GM19328 (cell line): ENCODE data around the gene NUP160.
"Not testable (repeated sequence)": the region's sequence is repeated elsewhere in the genome, so short reads cannot be mapped to it uniquely, and the experiment has no call there.

Experiments used
- ATAC-seq: cut with Tn5 transposase; IDR thresholded peaks from one replicate; pipeline ENCODE4 v1.9.1; 2021; ENCODE audit warnings: mild to moderate bottlenecking, moderate library complexity; ENCODE audit not compliant: unreplicated experiment

NUP160 gene

DNA sequence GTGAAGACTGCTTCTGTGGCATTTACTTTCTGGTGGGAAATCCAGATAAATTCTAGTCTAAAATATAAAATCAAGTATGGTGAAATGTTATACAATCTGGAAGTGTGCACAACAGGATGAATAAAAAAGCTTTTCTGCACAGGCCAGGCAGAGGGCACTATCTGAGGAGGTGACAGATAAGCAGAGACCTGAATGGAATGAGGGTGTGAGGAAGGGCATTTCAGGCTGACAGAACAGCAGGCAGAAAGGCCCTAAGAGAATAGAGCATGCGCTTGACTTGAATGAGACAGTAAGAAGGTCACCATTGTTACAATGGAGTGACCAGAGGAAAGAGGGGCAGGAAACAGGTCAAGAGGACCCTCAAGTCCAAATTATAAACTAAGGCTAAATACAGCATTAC, 47.4 kb downstream of the NUP160 start:
- ATAC-seq = no peak

GRCh38 chr11:47797633-47798032, 50.5 kb downstream of the NUP160 start:
- no peak for ATAC-seq

DNA sequence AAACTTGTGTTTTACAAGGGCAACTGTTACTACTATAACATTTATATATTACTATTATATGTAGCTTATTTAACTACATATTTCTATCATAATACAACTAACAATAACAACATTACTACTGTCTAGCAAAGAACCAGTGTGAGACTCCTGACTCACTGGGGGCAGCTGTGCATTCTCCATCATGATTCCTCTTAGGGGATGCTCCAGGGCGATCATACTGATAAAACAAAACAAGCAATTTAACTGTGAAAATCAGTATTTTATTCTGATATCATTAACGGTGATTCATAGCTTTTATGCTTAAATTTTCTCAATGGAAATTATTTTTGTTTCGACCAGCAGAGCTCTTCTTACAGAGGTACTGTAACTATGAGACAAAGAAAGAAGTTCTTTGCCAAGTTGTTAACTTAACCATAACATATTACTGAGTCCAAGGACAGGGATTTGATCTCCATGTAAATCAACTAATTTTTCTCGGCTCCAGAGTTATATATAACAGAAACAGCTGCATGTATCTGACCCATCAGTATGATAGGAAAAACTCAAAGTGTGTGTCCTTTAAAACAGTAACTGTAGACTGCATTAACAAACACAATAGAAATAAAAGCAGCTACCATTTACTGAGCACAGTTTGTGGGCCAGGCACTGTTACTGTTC, 56.2 kb downstream of the NUP160 start:
- no peak for ATAC-seq

- ATAC-seq = not testable (repeated sequence)
These were observed 58.1 kb downstream of the NUP160 start for GRCh38 chr11:47790017-47790416.

GRCh38 chr11:47788181-47788580, 60.0 kb downstream of the NUP160 start:
- ATAC-seq = no peak

- no peak for ATAC-seq
These were observed 61.8 kb downstream of the NUP160 start for GRCh38 chr11:47786373-47786772.

GRCh38 chr11:47784785-47785381, 63.3 kb downstream of the NUP160 start:
- ATAC-seq = no peak

DNA sequence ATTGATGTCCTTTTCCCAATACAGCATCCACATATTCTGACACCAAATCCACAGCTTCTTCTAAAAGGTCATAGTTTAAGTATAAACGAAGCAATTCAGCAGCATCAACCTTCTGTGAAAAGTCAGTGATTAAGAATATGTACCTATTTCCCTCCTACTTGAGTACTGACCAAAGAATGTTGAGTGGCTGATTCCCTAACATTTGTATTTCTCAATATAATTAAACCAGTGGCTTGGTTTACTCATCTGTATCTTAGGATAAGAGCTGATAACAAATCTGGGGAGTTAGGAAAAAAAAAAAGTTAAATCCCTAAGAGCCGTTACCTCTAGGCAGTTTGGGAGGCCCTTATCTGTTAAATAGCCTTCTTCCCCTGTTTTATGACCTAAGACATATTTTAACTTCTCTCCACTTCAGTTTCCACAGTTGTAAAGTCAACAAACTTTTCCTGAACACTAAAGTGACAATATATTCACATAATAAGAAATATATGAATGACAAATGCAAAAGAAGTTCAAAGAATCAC, 65.0 kb downstream of the NUP160 start:
- ATAC-seq = no peak

GRCh38 chr11:47778878-47779483, 69.2 kb downstream of the NUP160 start:
- ATAC-seq = no peak

GRCh38 chr11:47775240-47775869, 72.8 kb downstream of the NUP160 start:
- ATAC-seq = no peak

DNA sequence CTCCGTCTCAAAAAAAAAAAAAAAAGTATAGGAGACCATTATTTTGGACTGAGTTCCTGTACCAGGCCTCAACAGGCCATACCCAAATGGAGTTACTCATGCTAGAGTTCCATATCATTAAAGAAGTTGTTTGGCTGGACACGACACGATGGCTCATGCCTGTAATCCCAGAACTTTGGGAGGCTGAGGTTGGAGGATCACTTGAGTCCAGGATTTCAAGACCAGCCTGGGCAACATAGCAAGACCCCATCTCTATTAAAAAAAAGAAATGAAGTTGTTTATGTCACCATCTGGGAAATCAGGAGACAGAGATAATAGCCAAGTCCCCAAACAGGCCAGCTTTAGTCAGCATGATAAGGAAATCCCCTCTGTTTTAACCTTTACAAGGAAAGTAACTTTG, 74.3 kb downstream of the NUP160 start:
- ATAC-seq = no peak

DNA sequence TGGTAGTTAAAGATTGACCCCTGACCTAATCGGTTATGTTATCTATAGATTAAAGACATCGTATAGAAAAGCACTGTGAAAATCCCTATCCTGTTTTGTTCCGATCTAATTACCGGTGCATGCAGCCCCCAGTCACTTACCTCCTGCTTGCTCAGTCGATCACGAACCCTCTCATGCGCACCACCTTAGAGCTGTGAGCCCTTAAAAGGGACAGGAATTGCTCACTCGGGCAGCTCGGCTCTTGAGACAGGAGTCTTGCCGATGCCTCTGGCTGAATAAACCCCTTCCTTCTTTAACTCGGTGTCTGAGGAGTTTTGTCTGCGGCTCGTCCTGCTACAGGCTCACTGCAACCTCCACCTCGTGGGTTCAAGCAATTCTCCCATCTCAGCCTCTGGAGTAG, 78.6 kb downstream of the NUP160 start:
- ATAC-seq = not testable (repeated sequence)

GRCh38 chr11:47768101-47768612, 80.0 kb downstream of the NUP160 start:
- no peak for ATAC-seq

GRCh38 chr11:47766509-47767227, 81.5 kb downstream of the NUP160 start:
- ATAC-seq = peak; percentile 37

GRCh38 chr11:47765086-47765485, 83.1 kb downstream of the NUP160 start:
- ATAC-seq = no peak

GRCh38 chr11:47759291-47759690, 88.9 kb downstream of the NUP160 start:
- ATAC-seq = not testable (repeated sequence)

DNA sequence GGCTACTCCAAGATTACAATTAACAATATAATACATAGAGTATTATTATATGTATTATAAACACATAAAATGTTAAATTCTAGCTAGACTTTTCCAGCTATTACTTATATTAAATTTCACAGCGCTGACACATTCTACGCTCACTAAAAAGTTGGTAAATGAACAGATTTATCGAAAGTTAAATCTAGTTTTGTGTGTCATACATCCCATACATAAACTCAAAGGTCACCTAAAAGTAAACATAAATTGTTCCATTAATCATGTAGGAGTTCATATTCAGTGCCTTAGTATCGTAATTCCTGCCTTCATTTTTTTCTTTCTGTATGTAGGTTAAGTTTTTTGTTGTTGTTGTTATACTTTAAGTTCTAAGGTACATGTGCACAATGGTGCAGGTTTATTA, 91.9 kb downstream of the NUP160 start:
- ATAC-seq = no peak

DNA sequence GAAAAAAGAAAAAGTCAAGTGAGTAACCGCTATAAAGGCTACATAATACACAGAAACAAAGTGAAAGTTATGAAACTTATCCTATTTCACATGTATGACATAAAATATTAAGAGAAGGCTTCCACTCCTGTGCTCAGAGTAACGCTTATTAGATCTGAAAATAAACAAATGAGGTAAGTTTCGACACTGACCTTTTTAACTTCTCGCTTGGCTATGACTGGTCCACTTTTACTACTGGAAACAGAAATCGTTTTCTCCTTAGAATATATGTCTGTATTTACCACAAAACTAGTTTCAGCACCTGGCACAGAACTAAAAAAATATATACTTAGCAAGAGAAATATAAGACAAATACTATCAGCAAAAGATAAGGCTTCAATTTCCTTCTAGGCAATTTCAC, 97.4 kb downstream of the NUP160 start:
- no peak for ATAC-seq

- ATAC-seq = not testable (repeated sequence)
These were observed 105.7 kb downstream of the NUP160 start for GRCh38 chr11:47742494-47742893.

DNA sequence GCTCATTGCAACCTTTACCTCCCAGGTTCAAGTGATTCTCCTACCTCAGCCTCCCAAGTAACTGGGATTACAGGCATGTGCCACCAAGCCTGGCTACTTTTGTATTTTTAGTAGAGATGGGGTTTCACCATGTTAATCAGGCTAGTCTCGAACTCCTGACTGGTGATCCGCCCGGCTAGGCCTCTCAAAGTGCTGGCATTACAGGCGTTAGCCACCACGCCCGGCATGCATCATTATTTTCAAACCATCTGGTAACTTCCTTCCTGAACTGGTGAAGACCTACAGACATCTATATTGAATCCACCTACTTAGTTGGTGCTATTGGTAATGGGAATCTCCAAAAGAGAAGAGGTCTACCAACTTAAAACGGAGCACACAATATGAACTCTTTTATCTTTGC, 110.3 kb downstream of the NUP160 start:
- ATAC-seq = not testable (repeated sequence)

DNA sequence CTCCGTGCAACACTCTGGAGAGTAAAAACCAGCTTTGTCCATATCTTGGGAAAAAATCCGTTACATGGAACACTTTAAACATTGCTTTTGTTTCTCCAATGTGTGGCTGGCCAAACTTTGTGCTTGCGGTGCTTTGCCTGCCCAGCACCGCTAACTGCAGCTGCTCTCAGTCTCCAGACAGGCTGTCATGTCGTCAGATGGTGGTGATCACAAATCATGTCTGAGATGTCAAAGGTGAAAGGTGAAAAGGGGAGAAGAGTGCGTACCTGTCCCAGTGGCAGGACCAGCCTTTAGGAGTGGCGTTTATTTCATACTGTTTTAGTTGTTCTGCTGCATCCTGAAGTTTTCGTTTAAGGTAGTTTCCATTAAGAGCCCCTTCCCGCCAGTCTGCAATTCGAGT, 115.9 kb downstream of the NUP160 start:
- no peak for ATAC-seq
